A549 treated with dexamethasone at 1 μM for 4 hours (cell line): ENCODE results near the gene EIF3J. TPM values are rescaled to one million over a fixed set of nuclear protein-coding genes. Genes with fewer than 3 reads are reported as not detected.

Source experiments
- total RNA-seq: library from RNA; stranded (reverse); fragments of 200-300 nt; extraction: Qiagen RNA extraction; gene quantifications from 5 replicates; pipeline ENCODE4 v1.2.3, GENCODE V29; 2022

The EIF3J gene
- 84.9 to 105 TPM (median 91.7 TPM) in 5 replicates for total RNA-seq

DNA sequence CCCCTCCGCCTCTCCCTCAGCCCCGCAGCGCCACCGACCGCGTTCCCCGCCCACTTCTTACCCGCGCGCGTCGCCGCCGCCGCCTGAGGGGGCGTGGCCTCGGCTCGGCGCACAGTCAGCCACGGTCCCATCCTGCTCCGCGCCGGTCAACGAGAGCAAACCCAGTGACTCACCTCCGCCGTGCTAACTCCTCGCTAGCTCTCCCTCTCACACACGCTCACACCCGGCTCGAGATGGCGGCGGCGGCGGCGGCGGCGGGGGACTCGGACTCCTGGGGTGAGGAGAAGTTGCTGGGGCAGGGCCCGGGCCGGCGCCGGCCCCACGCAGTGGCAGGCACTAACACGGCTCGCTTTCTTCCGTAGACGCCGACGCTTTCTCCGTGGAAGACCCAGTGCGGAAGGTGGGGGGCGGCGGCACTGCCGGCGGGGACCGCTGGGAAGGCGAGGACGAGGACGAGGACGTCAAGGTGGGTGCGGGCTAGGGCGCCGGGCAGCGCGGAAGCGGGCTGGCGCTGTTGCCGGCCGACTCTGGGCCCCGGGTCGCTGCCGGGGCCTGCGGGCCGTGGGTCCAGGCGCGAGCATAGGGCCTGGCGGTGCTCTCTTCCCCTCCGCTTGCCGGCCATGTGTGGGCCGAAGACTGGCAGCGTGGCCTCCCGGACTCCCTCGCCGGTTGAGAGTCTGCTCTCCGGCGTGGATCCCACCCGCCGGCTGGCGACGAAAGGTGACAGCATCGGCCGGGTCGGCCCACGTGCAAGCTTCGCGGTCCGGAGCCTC, at the start of gene EIF3J:
Gene EIF3J, plus strand, starts transcription at position 186 of the 773 bp plus-strand sequence. Its CDS starts 48 bp downstream, at position 234.

Other genes with a start within 250 kb of the EIF3J start
- 25.3 to 33.6 TPM (median 30.6 TPM) in 5 replicates for gene GOLM2, start 248.4 kb upstream of the EIF3J start, total RNA-seq
- gene CTDSPL2, start 109.5 kb upstream of the EIF3J start, total RNA-seq, result 11.1 to 20.6 TPM (median 19.5 TPM) in 5 replicates
- gene SPG11, start 126.5 kb downstream of the EIF3J start, total RNA-seq, result 6.3 to 10.2 TPM (median 9.2 TPM) in 5 replicates
- 0.11 to 0.26 TPM (median 0.18 TPM) in 5 replicates for gene PATL2, start 174.2 kb downstream of the EIF3J start, total RNA-seq
- 370 to 454 TPM (median 393 TPM) in 5 replicates for gene B2M, start 174.4 kb downstream of the EIF3J start, total RNA-seq
- 4.6 to 6.7 TPM (median 4.9 TPM) in 5 replicates for gene TRIM69, start 199.4 kb downstream of the EIF3J start, total RNA-seq